Thyroid gland (tissue), 4 donors: Measurements from ENCODE around the gene SLC5A9. TPM values are rescaled to one million over a fixed set of nuclear protein-coding genes. Genes with fewer than 3 reads are reported as not detected.

Experiments
- DNase-seq, 2 donors: peaks; one replicate each; pipeline ENCODE4 v3.0.0-alpha.2; 2019
- H3K27ac ChIP-seq, 3 donors: fragments of 200-600 bp; sonication (generic); 1 replicate in 2 of 3; 2 replicates in 1 of 3; pipeline ENCODE4 v1.5.1; 2016 to 2019; ENCODE audit warnings: mild to moderate bottlenecking in 1 of 3, moderate library complexity in 1 of 3
- H3K27me3 ChIP-seq: fragments of 200-600 bp; sonication (generic); one replicate; pipeline ENCODE4 v1.5.1; 2019
- H3K36me3 ChIP-seq, 2 donors: fragments of 200-600 bp; sonication (generic); one replicate each; pipeline ENCODE4 v1.5.1; 2016 to 2019
- H3K4me1 ChIP-seq, 2 donors: fragments of 200-600 bp; sonication (generic); one replicate each; pipeline ENCODE4 v1.5.1; 2017 to 2019
- H3K4me3 ChIP-seq, 3 donors: fragments of 200-600 bp; sonication (generic); replicated peaks in 1 of 3; 1 replicate in 2 of 3; 2 replicates in 1 of 3; pipeline ENCODE4 v1.5.1; 2016; ENCODE audit warnings: mild to moderate bottlenecking in 1 of 3
- H3K9me3 ChIP-seq: fragments of 200-600 bp; sonication (generic); one replicate; pipeline ENCODE4 v1.5.1; 2017
- POLR2A ChIP-seq, 2 donors: fragments of 450-650 bp; IDR thresholded peaks; one replicate each; pipeline ENCODE4 v1.6.1; 2017; ENCODE audit warnings: antibody characterized with exemption in 2 of 2, mild to moderate bottlenecking in 2 of 2, moderate library complexity in 1 of 2
- WGBS, 2 donors: methylation state at CpG; one replicate each; pipeline ENCODE4 v1.1.5; 2017; 5-methylcytosine and 5-hydroxymethylcytosine counted together
- intact Hi-C: fragments of 100-400 bp; cut with DNase I; formaldehyde crosslinking; loops from one replicate; pipeline ENCODE4 v1.15.1; 2023
- total RNA-seq, 4 donors: library from RNA; depleted of rRNA; stranded (reverse); fragments of >200 nt; gene quantifications; one replicate each; pipeline ENCODE4 v1.2.3, GENCODE V29; 2016
- TF ChIP-seq, protein P1 (sequence below), 6 experiments: fragments of 200-600 bp in 3 of 6; fragments of 450-650 bp in 3 of 6; sonication (generic) in 3 of 6; IDR thresholded peaks; one replicate each; pipeline ENCODE4 v1.5.1; 2016 to 2019; ENCODE audit warnings: antibody characterized with exemption in 6 of 6, mild to moderate bottlenecking in 2 of 6, inconsistent platforms in 1 of 6, moderate library complexity in 1 of 6

Gene SLC5A9
- total RNA-seq: not detected

DNA sequence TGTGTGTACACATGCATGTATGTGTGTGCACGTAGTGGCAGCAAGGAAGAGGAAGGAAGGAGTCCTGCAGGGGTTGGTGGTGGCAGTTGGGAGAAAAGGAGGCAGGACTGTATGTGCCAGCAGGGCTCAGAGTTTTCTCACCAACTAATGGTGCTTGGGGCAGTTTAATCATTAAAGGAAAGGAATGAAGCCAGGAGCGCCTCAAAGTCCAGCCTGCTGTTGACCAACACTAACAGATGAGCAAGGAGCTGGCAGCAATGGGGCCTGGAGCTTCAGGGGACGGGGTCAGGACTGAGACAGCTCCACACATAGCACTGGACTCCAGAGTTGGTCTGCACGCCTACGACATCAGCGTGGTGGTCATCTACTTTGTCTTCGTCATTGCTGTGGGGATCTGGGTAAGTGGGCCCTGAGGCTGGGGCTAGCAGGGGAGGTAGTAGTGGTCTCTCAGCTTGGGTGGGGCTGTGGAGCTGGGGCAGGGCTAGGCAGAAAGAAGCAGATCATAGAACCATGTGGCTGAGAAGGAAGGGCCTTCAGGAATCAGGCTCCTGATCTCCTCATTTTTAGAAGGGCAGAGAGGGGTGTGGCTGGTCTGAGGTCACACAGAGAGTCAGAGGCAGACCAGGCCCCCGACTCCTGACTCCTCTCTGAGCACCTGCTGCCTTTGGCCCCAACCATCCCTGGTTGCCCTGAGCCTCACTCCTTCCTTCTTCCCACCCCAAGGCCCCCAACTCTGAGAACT is at the start of gene SLC5A9:
SLC5A9 (plus strand) TSS at position 216 of the 742 bp plus-strand sequence; CDS start at position 237, 21 bp downstream.
- TF ChIP-seq POLR2A (IDR thresholded peaks at IDR 0.05): no peak
- TF ChIP-seq, protein P1, sequence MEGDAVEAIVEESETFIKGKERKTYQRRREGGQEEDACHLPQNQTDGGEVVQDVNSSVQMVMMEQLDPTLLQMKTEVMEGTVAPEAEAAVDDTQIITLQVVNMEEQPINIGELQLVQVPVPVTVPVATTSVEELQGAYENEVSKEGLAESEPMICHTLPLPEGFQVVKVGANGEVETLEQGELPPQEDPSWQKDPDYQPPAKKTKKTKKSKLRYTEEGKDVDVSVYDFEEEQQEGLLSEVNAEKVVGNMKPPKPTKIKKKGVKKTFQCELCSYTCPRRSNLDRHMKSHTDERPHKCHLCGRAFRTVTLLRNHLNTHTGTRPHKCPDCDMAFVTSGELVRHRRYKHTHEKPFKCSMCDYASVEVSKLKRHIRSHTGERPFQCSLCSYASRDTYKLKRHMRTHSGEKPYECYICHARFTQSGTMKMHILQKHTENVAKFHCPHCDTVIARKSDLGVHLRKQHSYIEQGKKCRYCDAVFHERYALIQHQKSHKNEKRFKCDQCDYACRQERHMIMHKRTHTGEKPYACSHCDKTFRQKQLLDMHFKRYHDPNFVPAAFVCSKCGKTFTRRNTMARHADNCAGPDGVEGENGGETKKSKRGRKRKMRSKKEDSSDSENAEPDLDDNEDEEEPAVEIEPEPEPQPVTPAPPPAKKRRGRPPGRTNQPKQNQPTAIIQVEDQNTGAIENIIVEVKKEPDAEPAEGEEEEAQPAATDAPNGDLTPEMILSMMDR (IDR thresholded peaks at IDR 0.05): no peak
- H3K27ac ChIP-seq: no peak within 1 kb of the TSS
- 92 to 93% methylated on average over 8 of the region's 8 CpGs for WGBS, 2 donors

DNA sequence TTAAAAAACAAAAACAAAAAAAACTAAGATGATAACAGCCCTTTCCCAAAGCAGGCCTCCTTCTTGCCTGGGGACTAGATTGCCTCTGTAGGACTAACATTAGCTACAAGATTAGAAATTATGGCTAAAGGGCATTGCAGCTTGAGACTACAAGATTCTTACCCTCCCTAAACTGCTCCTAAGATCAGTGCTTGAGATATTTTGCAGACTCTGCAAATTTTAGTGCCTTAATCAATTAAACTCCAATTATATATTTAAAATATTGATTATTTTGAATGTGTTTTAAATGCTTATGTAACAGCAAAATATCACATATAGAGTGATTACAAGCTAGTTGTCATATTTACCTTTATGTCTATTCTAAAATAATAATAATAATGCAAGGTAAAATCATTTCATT is 47.4 kb upstream of the SLC5A9 start:
- Histone ChIP-seq H3K9me3 (no peaks in the 10 kb centered on the region), H3K4me1 (no peaks in the 10 kb centered on the region), H3K27ac (no peak overlapping the region), H3K27me3 (no peaks in the 10 kb centered on the region), H3K36me3 (no peaks in the 10 kb centered on the region), H3K4me3 (no peak overlapping the region)
- intact Hi-C loops: no loop called here
- DNase-seq: no peak
- TF ChIP-seq, protein P1 (IDR thresholded peaks at IDR 0.05): no peak
- TF ChIP-seq POLR2A (IDR thresholded peaks at IDR 0.05): no peak

More for the DNA sequence above, at the start of gene SLC5A9:
- Histone ChIP-seq H3K36me3 (no peaks in the 10 kb centered on the region), H3K9me3 (no peaks in the 10 kb centered on the region), H3K4me1 (no peaks in the 10 kb centered on the region), H3K27me3 (no peaks in the 10 kb centered on the region), H3K4me3 (no peak within 1 kb of the TSS)
- intact Hi-C loops: no loop called here
- no peak for DNase-seq

DNA sequence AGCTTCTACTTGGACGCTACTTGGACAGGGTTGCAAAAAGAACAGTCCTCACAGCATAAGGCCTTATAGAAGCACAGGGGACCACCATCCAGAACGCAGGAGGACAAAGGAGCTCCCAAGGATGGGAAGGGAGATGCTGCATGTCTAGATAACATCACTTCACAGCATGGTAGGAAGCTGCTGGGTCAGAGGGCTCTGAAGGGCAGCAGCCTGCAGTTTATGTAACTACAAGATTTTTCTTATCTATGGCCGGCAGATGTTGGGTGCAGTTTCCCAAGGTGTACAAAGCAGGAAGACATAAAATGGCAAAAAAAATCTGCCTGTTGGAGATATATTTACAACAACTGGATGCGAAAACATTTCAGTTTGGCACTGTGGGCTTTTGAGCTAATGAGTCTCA is 45.3 kb upstream of the SLC5A9 start:
- 70 to 77% methylated on average over 4 of the region's 4 CpGs for WGBS, 2 donors
- Histone ChIP-seq H3K36me3 (no peaks in the 10 kb centered on the region), H3K4me1 (peaks cover 4 to 8% of the 10 kb centered on the region in 2 donors), H3K4me3 (no peak overlapping the region), H3K27ac (no peak overlapping the region), H3K9me3 (no peaks in the 10 kb centered on the region), H3K27me3 (no peaks in the 10 kb centered on the region)
- TF ChIP-seq, protein P1 (IDR thresholded peaks at IDR 0.05): no peak
- no peak for TF ChIP-seq POLR2A (IDR thresholded peaks at IDR 0.05)
- DNase-seq: no peak
- intact Hi-C loops: no loop called here

DNA sequence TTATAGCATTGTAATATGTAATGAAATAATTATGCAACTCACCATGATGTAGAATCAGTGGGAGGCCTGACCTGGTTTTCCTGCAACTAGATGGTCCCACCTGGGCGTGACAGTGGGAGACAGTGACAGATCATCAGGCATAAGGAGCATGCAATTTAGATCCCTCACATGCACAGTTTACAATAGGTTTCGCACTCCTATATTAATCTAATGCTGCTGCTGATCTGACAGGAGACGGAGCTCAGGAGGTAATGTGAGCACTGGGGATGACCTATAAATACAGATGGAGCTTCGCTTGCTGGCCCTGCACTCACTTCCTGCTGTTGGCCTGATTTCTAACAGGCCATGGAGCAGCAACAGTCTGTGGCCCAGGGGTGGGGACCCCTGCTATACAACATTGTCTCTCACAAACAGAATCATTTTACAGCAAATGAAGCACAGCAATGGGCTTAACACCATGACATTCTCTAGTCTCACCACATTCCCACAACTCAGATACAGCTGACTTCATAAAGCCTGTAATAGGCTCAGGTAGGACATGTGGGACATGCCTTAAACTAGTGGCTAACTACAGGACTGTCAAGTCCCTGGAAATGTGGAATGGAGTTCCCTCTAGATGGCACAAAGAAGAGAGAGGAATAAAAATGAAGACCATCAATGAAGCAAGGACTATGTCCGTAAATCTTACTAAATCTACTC is 40.7 kb upstream of the SLC5A9 start:
- WGBS, 2 donors: 81 to 83% methylated on average over 4 to 5 of the region's 5 CpGs
- no peaks in the 10 kb centered on the region for H3K9me3 ChIP-seq
- intact Hi-C loops: no loop called here

More for the DNA sequence above, 40.7 kb upstream of the SLC5A9 start:
- Histone ChIP-seq H3K27me3 (no peaks in the 10 kb centered on the region), H3K36me3 (no peaks in the 10 kb centered on the region), H3K4me1 (peaks cover 4 to 21% of the 10 kb centered on the region in 2 donors), H3K4me3 (no peak overlapping the region), H3K27ac (no peak overlapping the region)
- TF ChIP-seq POLR2A (IDR thresholded peaks at IDR 0.05): no peak
- TF ChIP-seq, protein P1 (IDR thresholded peaks at IDR 0.05): no peak
- DNase-seq: no peak
